B cell (primary cell): ENCODE measurements around the gene DDRGK1. TPM values are rescaled to one million over a fixed set of nuclear protein-coding genes. Genes with fewer than 3 reads are reported as not detected.

ENCODE experiments used
- ATAC-seq: fragments of 200-7000 bp; cut with Tn5 transposase; one replicate; pipeline ENCODE4 v1.10.0; 2021; ENCODE audit warnings: low read depth, mild to moderate bottlenecking, moderate number of reproducible peaks, moderate library complexity
- CTCF ChIA-PET: fragments of 350-600 bp; sonication (Branson Sonifier 250); formaldehyde crosslinking; loops from one replicate; lab custom pipeline; 2021; ENCODE audit warnings: antibody characterized with exemption, inconsistent platforms; lab: Charles Lee
- POLR2A ChIA-PET: fragments of 350-600 bp; sonication (Branson Sonifier 250); formaldehyde crosslinking; loops from one replicate; lab custom pipeline; 2021; ENCODE audit warnings: antibody characterized with exemption; lab: Charles Lee
- DNase-seq: peaks from one replicate; pipeline ENCODE4 v3.0.0; 2013
- H2AFZ ChIP-seq: 2 replicates; pipeline ENCODE4 v1.6.1; 2012; ENCODE audit warnings: mild to moderate bottlenecking, low read depth, low read length; ENCODE audit not compliant: insufficient read depth, poor library complexity, severe bottlenecking
- H3K27ac ChIP-seq, 2 donors: 1 replicate in 1 of 2; 2 replicates in 1 of 2; pipeline ENCODE4 v1.5.1; 2012 to 2013; ENCODE audit warnings: low read length in 2 of 2, mild to moderate bottlenecking in 2 of 2, moderate library complexity in 1 of 2
- H3K27me3 ChIP-seq, 4 experiments: fragments of 200-600 bp in 1 of 4; sonication (generic) in 1 of 4; replicated peaks in 1 of 4; 1 replicate in 2 of 4; 2 replicates in 2 of 4; pipeline versions ENCODE4 v1.6.1 to v1.7.0; 2013 to 2016; ENCODE audit warnings: low read length in 3 of 4, mild to moderate bottlenecking in 2 of 4, mixed read lengths in 1 of 4, moderate library complexity in 1 of 4; ENCODE audit not compliant: insufficient read depth in 4 of 4, control insufficient read depth in 3 of 4; ENCODE audit errors: control extremely low read depth in 1 of 4
- H3K36me3 ChIP-seq, 2 experiments: replicated peaks in 1 of 2; 1 replicate in 1 of 2; 2 replicates in 1 of 2; pipeline versions ENCODE4 v1.6.1 to v1.7.1; 2013; ENCODE audit warnings: low read length in 1 of 2; ENCODE audit not compliant: insufficient read depth in 2 of 2, control insufficient read depth in 1 of 2; ENCODE audit errors: control extremely low read depth in 1 of 2, extremely low read depth in 1 of 2
- H3K4me1 ChIP-seq, 2 donors: fragments of 200-600 bp in 1 of 2; sonication (generic) in 1 of 2; 1 replicate in 1 of 2; 2 replicates in 1 of 2; pipeline versions ENCODE4 v1.5.1 to v1.6.1; 2013 to 2017; ENCODE audit warnings: low read length in 2 of 2; ENCODE audit not compliant: control insufficient read depth in 2 of 2, insufficient read depth in 2 of 2
- H3K4me2 ChIP-seq: replicated peaks from 2 replicates; pipeline ENCODE3; 2012; ENCODE audit warnings: mild to moderate bottlenecking, low read depth, low read length; ENCODE audit not compliant: poor library complexity, severe bottlenecking
- H3K4me3 ChIP-seq, 5 experiments: fragments of 200-600 bp in 1 of 5; sonication (generic) in 1 of 5; 1 replicate in 3 of 5; 2 replicates in 2 of 5; pipeline versions ENCODE4 v1.5.1 to v1.7.0; 2011 to 2016; ENCODE audit warnings: low read length in 4 of 5, mild to moderate bottlenecking in 4 of 5, low read depth in 2 of 5, control low read depth in 1 of 5, moderate library complexity in 1 of 5; ENCODE audit not compliant: insufficient read depth in 1 of 5; ENCODE audit errors: control extremely low read depth in 1 of 5, extremely low read depth in 1 of 5
- H3K79me2 ChIP-seq: fragments of 200-600 bp; sonication (generic); one replicate; pipeline ENCODE4 v1.6.0; 2016; ENCODE audit warnings: low read length; ENCODE audit not compliant: control insufficient read depth, insufficient read depth
- H3K9ac ChIP-seq: fragments of 200-600 bp; sonication (generic); 2 replicates; pipeline ENCODE4 v1.6.1; 2017; ENCODE audit warnings: mild to moderate bottlenecking, low read length, moderate library complexity
- H3K9me3 ChIP-seq, 3 donors: one replicate each; pipeline versions ENCODE4 v1.6.1 to v1.7.1; 2013; ENCODE audit warnings: low read length in 2 of 3; ENCODE audit not compliant: control insufficient read depth in 2 of 3, insufficient read depth in 1 of 3; ENCODE audit errors: control extremely low read depth in 1 of 3
- H4K20me1 ChIP-seq: 2 replicates; pipeline ENCODE4 v1.6.0; 2012; ENCODE audit warnings: mild to moderate bottlenecking, low read length; ENCODE audit not compliant: insufficient read depth, control insufficient read depth, poor library complexity, severe bottlenecking
- H3K27ac Mint-ChIP-seq: one replicate; pipeline ENCODE4 v1.8.0; 2021; ENCODE audit warnings: mixed read lengths
- H3K27me3 Mint-ChIP-seq: one replicate; pipeline ENCODE4 v1.8.0; 2021; ENCODE audit warnings: mixed read lengths
- H3K4me1 Mint-ChIP-seq: one replicate; pipeline ENCODE4 v1.8.0; 2021; ENCODE audit warnings: mixed read lengths
- H3K4me3 Mint-ChIP-seq: one replicate; pipeline ENCODE4 v1.8.0; 2021; ENCODE audit warnings: mixed read lengths
- H3K9me3 Mint-ChIP-seq: one replicate; pipeline ENCODE4 v1.8.0; 2022; ENCODE audit warnings: mixed read lengths; ENCODE audit not compliant: insufficient read depth
- EZH2 ChIP-seq: IDR thresholded peaks from 2 replicates; pipeline ENCODE4 v1.6.1; 2012; ENCODE audit warnings: borderline replicate concordance, low read depth, mild to moderate bottlenecking, moderate library complexity, low read length; ENCODE audit not compliant: insufficient read depth, poor library complexity, severe bottlenecking
- WGBS: methylation state at CpG from one replicate; pipeline ENCODE4 v1.1.5; 2013; ENCODE audit warnings: missing lambda C conversion rate; ENCODE audit not compliant: insufficient coverage; 5-methylcytosine and 5-hydroxymethylcytosine counted together
- intact Hi-C: fragments of 100-400 bp; cut with micrococcal nuclease; formaldehyde crosslinking; loops from one replicate; pipeline ENCODE4 v1.10.0; 2022
- polyA plus RNA-seq: library from polyadenylated mRNA; depleted of rRNA; stranded (reverse); fragments of >200 nt; gene quantifications from 2 replicates; pipeline ENCODE4 v1.2.3, GENCODE V29; 2012
- total RNA-seq, 2 donors: library from RNA; stranded (reverse); fragments of 120-200 nt in 1 of 2; gene quantifications; 1 replicate in 1 of 2; 2 replicates in 1 of 2; pipeline versions ENCODE4 v1.2.3 to v1.2.4, GENCODE V29; 2013 to 2022
- TF ChIP-seq, protein P1 (sequence below): fragments of 200-600 bp; IDR thresholded peaks from one replicate; pipeline ENCODE4 v1.8.0; 2022; ENCODE audit warnings: antibody characterized with exemption, mild to moderate bottlenecking

The DDRGK1 gene
- total and polyA plus RNA-seq, 2 donors (not counting 1 experiment from before 2014, with no cell fraction given): 35.6 to 51.9 TPM

DNA sequence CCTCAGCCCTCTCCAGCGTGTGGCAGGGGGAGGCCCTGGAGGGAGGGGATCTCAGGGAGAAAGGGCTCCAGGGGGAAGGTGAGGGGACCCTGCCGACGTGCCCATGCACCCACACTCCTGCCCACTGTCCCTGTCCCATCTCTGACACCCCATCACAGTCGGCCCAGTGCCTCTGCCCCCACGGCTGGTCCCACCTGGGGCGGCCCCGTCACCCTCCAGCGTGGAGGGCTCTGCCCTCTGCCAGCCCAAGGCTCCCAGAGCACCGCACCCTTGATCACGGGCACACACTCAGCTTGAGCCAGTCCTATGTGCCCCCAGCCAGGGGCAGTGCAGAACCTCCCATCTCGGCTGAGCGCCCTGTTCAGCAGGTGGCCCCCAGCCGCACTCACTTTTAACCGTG, 25.3 kb upstream of the DDRGK1 start:
- no peak overlapping the region for H3K9ac ChIP-seq
- Mint-ChIP-seq H3K4me3 (no peak overlapping the region), H3K9me3 (no peaks in the 10 kb centered on the region), H3K4me1 (peaks cover under 1% of the 10 kb centered on the region), H3K27me3 (peaks cover 3% of the 10 kb centered on the region), H3K27ac (no peak overlapping the region)
- POLR2A ChIA-PET: no interaction called here
- no peak overlapping the region for H3K4me3 ChIP-seq
- no peaks in the 10 kb centered on the region for H3K36me3 ChIP-seq
- ATAC-seq (no peak), DNase-seq (no peak)
- H3K79me2 ChIP-seq: no peaks in the 10 kb centered on the region
- no peaks in the 10 kb centered on the region for H3K4me1 ChIP-seq
- intact Hi-C loops: no loop called here
- TF ChIP-seq, protein P1, sequence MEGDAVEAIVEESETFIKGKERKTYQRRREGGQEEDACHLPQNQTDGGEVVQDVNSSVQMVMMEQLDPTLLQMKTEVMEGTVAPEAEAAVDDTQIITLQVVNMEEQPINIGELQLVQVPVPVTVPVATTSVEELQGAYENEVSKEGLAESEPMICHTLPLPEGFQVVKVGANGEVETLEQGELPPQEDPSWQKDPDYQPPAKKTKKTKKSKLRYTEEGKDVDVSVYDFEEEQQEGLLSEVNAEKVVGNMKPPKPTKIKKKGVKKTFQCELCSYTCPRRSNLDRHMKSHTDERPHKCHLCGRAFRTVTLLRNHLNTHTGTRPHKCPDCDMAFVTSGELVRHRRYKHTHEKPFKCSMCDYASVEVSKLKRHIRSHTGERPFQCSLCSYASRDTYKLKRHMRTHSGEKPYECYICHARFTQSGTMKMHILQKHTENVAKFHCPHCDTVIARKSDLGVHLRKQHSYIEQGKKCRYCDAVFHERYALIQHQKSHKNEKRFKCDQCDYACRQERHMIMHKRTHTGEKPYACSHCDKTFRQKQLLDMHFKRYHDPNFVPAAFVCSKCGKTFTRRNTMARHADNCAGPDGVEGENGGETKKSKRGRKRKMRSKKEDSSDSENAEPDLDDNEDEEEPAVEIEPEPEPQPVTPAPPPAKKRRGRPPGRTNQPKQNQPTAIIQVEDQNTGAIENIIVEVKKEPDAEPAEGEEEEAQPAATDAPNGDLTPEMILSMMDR: no peak
- TF ChIP-seq EZH2: no peak
- H3K4me2 ChIP-seq: no peak overlapping the region
- H3K9me3 ChIP-seq: no peaks in the 10 kb centered on the region
- no peak overlapping the region for H3K27ac ChIP-seq
- H3K27me3 ChIP-seq: peaks cover 0 to 7% (median 0%) of the 10 kb centered on the region in 4 experiments
- CTCF ChIA-PET: no interaction called here
- no peak overlapping the region for H2AFZ ChIP-seq
- no peaks in the 10 kb centered on the region for H4K20me1 ChIP-seq
- WGBS: 97% methylated on average over 11 of the region's 14 CpGs

- intact Hi-C loops: no loop called here
- no peaks in the 10 kb centered on the region for H3K9me3 ChIP-seq
- H3K27me3 Mint-ChIP-seq: no peaks in the 10 kb centered on the region
- H3K27ac Mint-ChIP-seq: no peak overlapping the region
- H3K4me3 ChIP-seq: no peak overlapping the region
- peaks cover 3% of the 10 kb centered on the region for H3K4me1 Mint-ChIP-seq
- WGBS: 95% methylated on average over 14 of the region's 22 CpGs
- no peak overlapping the region for H3K27ac ChIP-seq
- H4K20me1 ChIP-seq: no peaks in the 10 kb centered on the region
- H3K4me2 ChIP-seq: no peak overlapping the region
- no peak overlapping the region for H2AFZ ChIP-seq
- POLR2A ChIA-PET: no interaction called here
- no peak for ATAC-seq
- CTCF ChIA-PET: no interaction called here
- DNase-seq: no peak
- H3K36me3 ChIP-seq: no peaks in the 10 kb centered on the region
- no peaks in the 10 kb centered on the region for H3K9me3 Mint-ChIP-seq
- no peaks in the 10 kb centered on the region for H3K79me2 ChIP-seq
- no peaks in the 10 kb centered on the region for H3K4me1 ChIP-seq
- H3K27me3 ChIP-seq: peaks cover 0 to 2% (median 0%) of the 10 kb centered on the region in 4 experiments
- no peak overlapping the region for H3K9ac ChIP-seq
- no peak for TF ChIP-seq EZH2
- TF ChIP-seq, protein P1: no peak
- H3K4me3 Mint-ChIP-seq: no peak overlapping the region
Observed at GRCh38 chr20:3229158-3229557, 24.7 kb upstream of the DDRGK1 start.
